Astrocyte of the cerebellum (primary cell): ENCODE data around the gene PPM1D.
"Not testable (repeated sequence)": the region's sequence is repeated elsewhere in the genome, so short reads cannot be mapped to it uniquely, and the experiment has no call there.

Experiments
- DNase-seq: peaks from one replicate; pipeline ENCODE4 v3.0.0-alpha.2; 2011; ENCODE audit warnings: low read depth
- H3K4me3 ChIP-seq: 2 replicates; pipeline ENCODE4 v1.5.1; 2011; ENCODE audit warnings: mild to moderate bottlenecking, low read depth, low read length, moderate library complexity
- in situ Hi-C: cut with HindIII; loops from 2 replicates; pipeline ENCODE4 v1.10.0; 2017; ENCODE audit warnings: low sequenced_read_pairs
- TF ChIP-seq, protein P1 (sequence below): IDR thresholded peaks from 2 replicates; pipeline ENCODE4 v1.5.1; 2012; ENCODE audit warnings: low read length, low read depth, moderate library complexity, mild to moderate bottlenecking; ENCODE audit errors: missing control alignments

Gene PPM1D

DNA sequence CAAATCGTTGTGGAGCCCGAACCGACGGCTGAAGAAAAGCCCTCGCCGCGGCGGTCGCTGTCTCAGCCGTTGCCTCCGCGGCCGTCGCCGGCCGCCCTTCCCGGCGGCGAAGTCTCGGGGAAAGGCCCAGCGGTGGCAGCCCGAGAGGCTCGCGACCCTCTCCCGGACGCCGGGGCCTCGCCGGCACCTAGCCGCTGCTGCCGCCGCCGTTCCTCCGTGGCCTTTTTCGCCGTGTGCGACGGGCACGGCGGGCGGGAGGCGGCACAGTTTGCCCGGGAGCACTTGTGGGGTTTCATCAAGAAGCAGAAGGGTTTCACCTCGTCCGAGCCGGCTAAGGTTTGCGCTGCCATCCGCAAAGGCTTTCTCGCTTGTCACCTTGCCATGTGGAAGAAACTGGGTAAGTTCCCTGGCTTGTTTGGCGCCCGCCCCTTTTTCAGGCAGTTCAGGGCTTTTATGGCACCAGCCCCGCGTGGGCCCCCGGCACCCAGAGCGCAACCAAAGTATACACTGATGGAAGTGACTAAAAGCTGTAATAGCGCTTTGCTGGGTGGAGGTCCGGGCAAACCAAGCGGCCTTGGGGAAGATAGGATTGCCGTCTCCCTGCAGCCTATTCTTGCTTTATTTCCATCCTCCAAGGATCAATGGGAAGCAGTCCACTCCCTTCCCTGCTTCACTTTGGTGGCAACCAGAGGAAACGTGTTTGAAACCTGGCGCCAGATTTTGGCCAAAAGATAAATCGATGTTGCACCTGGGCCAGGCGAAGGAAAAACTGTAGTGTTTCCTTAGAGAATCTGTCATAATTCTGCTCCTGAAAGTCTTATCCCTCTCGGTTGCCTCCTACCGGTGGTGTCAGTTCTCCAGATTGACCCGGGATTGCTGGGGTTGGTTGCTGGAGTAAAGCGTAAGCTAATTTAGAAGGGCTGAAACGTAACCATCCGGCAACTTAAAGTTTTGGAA is 775 bp downstream of the PPM1D start:
- peak overlapping the region; percentile 91 for H3K4me3 ChIP-seq
- TF ChIP-seq, protein P1, sequence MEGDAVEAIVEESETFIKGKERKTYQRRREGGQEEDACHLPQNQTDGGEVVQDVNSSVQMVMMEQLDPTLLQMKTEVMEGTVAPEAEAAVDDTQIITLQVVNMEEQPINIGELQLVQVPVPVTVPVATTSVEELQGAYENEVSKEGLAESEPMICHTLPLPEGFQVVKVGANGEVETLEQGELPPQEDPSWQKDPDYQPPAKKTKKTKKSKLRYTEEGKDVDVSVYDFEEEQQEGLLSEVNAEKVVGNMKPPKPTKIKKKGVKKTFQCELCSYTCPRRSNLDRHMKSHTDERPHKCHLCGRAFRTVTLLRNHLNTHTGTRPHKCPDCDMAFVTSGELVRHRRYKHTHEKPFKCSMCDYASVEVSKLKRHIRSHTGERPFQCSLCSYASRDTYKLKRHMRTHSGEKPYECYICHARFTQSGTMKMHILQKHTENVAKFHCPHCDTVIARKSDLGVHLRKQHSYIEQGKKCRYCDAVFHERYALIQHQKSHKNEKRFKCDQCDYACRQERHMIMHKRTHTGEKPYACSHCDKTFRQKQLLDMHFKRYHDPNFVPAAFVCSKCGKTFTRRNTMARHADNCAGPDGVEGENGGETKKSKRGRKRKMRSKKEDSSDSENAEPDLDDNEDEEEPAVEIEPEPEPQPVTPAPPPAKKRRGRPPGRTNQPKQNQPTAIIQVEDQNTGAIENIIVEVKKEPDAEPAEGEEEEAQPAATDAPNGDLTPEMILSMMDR = peak; percentile 89
- peak; percentile 75 for DNase-seq
- in situ Hi-C loops = no loop called here

DNA sequence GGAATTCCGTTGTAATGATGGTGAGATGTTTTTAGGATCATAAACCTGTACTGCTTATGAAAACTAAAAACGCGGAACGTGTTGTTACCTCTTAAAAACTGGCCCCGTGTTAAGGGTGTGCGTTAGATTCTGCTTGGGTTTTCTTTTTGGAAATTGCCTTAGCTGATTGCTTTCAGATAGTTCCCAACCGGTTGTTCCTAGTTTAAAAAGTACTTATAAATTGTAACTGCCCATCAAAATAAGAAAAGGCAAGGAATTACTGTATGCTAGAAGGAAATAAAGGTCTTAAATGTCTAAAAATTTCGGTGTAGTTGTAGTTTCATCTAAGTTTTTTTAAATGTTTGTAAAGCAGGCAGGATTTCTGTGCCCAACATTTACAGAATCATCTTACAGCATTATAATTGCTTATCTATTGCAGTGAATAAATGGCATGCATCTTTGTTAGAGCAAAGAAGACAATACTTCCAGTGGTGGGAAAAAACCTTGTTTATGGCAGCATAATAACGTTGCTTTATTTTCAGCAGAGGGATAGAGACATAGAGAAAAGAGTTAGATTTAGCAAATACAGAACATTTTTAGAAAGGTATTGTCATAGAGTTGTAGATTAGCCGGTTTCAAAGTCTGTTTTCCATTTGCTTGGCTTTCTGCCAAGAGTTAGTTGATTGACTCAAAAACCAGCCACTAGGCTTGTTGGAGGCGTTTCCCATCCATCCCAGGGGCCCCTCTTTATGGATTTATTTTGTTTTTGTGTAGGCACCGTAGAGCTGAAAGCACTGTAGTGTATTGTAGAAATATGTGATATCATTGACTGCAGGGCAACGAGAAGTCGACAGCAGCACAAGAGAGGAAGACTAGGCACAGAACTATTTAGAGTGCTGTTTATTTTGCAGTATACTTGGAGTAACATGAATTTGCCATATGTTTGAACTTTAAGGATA is 1.7 kb downstream of the PPM1D start:
- DNase-seq = peak; percentile 75
- peak overlapping the region; percentile 91 for H3K4me3 ChIP-seq
- in situ Hi-C loops = no loop called here
- TF ChIP-seq, protein P1 = no peak

DNA sequence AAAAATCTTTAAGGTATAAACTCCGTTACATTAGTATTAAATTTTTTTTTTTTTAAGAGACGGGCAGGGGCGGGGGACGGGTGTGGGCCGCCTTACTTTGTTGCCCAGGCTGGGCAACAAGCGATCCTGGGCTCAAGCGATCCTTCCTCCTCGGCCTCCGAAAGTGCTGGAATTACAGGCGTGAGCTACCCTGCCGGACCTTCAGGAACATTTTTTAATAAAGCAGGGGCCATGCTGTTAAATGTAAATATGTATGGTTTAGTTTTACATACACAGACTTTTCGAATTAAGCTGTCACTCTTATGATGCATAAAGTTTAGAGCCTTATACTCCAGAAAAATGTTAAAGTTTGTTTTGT is 2.4 kb downstream of the PPM1D start:
- peak overlapping the region; percentile 91 for H3K4me3 ChIP-seq
- TF ChIP-seq, protein P1 = no peak
- no peak for DNase-seq
- in situ Hi-C loops = no loop called here

DNA sequence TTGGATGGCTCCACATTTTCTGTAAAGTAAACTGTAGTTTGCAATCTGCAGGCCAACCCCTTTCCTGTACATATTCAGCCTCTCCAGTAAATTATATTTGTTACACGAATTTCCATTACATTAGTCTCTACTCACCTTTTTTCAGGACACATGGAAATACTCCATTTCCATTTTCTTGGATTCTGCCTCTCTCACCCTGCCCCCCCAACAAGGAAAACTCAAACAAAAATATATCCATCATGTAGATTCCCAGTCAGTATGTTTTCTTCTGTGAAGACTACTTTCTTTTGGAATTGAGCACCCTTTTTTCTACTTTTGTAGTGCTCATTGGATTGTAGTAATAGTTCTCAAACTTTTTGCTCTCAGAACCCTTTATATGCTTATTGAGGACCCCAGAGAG is 2.9 kb downstream of the PPM1D start:
- H3K4me3 ChIP-seq = peak overlapping the region; percentile 91
- TF ChIP-seq, protein P1 = no peak
- DNase-seq = no peak
- in situ Hi-C loops = no loop called here

DNA sequence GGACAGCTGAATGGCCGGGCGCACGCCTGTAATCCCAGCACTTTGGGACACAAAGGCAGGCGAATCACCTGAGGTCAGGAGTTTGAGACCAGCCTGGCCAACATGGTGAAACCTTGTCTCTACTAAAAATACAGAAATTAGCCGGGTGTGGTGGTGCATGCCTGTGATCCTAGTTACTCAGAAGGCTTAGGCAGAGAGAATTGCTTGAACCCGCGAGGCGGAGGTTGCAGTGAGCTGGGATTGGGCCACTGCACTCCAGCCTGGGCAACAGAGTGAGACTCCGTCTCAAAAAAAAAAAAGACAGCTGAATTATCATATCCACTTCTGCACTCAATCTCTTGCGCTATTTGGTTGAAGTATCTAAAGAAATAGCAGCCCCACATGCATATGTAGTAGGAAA is 3.5 kb downstream of the PPM1D start:
- DNase-seq, in situ Hi-C loops: not testable (repeated sequence)
- peak overlapping the region; percentile 91 for H3K4me3 ChIP-seq

DNA sequence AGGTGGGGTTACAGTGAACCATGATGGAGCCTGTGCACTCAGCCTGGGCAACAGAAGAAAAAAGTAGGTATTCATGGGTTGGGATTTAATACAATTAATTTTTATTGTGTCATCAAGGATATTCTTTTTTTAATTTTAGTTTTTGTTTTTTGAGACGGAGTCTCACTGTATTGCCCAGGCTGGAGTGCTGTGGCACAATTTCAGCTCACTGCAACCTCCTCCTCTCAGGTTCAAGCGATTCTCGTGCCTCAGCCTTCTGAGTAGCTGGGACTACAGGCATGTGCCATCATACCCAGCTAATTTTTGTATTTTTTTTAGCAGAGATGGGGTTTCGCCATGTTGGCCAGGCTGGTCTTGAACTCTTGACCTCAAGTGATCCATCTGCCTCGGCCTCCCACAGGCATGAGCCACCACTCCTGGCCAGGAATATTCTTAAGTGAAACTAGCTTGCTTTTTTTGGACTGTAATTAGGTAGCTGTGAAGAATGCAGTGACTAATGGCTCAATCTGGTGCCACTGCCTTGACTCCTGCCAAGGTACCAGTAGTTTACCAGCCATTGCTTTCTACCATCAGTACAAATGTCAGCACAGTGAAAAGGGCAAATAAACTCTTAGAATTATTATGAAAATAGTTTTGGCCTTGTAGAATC is 4.8 kb downstream of the PPM1D start:
- TF ChIP-seq, protein P1 = no peak
- no peak overlapping the region for H3K4me3 ChIP-seq
- peak; percentile 47 for DNase-seq
- in situ Hi-C loops = no loop called here
